SKM-1 treated with dmso at 0.1 percent for 144 hours (cell line): ENCODE data around the gene FER.
A peak's percentile ranks its signal among the peaks of the same experiment; 100 is the strongest.
"Not testable (repeated sequence)": the region's sequence is repeated elsewhere in the genome, so short reads cannot be mapped to it uniquely, and the experiment has no call there.

Experiments
- DNase-seq: peaks from one replicate; lab custom pipeline; 2025; ENCODE audit not compliant: unreplicated experiment; lab: John Stamatoyannopoulos, UW

Gene FER

GRCh38 chr5:108743846-108744245 is 3.9 kb upstream of the FER start:
- DNase-seq: no peak

- DNase-seq: no peak
Observed at GRCh38 chr5:108747111-108747773, 455 bp upstream of the FER start.

DNA sequence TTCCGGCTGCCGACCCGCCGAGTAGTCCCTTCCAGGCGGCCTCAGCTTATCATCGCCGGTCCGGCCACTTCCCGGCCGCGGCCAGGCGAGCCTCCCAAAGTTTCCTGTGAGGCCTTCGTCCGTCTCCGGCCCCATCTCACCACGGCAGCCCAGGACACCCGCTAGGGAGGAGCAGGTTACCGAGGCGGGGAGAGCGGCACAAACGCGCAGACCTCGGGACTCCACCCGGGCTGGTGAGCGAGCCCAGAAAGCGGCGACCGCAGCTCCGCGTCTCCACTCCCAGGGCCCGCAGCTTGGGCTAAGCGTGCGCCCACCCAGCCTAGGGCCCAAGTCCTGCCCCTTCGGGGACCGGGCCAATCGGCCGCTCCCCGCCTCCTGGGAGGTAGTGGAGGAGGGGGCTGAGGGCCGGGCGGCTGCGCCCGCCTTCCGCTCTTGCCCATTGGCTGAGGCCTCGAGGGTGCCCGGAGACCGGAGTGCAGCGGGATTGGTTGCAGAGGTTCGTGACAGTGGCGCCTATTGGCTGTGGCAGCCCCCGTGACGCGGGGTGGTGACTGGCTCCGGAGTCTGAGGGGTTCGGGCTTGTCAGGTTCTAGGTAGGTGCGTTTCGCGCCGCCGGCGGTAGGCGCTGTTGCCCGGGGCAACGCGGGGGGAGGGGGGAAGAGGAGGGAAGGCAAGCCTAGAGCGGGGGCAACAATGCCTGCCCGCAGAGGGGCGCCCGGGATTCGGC is 867 bp downstream of the FER start:
- DNase-seq: peak; percentile 96

DNA sequence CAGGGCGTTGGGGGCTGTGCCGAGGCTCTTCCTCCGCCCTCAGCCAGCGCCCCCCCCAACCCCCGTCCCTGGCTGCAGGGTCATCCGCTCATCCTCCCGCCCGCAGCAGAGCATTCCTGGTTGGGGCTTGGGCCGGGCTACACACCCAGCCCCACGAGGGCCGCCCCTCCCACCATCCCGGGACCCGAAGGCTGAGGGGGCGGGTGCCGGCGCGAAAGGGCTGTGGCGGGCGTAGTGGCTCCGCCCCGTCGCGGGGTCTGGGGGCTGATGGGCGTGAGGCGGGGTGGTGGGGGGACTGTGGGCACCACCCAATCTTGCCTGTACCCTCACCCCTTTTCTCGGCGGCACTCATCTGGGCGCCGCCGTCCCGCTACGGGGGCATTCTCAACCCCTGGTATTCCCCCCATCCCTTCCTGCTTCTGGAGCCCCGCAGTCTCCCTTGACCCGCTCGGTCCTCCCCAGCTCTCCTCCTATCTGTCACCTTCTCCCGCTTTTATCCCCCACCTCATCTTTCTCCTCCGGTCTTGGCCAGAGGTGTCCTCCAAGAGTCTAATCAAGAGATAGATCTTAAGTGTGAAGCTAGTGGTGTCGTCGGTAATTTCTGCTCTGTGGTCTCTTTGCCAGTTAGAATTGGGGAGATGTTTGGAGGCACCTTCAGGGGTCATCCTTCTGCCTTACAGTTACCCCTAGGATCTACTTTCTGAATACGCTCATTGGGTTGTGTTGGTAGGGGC is 1.6 kb downstream of the FER start:
- DNase-seq: peak; percentile 56

DNA sequence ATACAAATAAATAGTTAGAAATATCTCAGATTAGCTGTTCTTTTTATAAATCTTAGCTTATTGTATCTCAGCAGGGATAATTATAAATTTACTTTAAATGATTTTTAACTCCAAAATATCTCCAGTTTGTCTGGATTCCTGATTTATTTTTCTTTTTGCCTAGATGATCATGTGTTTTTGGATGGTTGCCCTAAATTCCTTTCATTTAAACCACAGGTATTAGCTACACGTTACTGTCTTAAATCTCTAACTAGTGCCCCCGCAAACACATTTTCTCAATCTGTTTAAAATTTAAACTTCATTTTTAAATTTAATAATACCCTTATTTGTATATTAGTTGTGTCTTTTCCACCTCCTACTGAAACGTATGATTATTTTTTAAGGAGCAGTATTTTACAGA is 5.6 kb downstream of the FER start:
- DNase-seq: no peak

DNA sequence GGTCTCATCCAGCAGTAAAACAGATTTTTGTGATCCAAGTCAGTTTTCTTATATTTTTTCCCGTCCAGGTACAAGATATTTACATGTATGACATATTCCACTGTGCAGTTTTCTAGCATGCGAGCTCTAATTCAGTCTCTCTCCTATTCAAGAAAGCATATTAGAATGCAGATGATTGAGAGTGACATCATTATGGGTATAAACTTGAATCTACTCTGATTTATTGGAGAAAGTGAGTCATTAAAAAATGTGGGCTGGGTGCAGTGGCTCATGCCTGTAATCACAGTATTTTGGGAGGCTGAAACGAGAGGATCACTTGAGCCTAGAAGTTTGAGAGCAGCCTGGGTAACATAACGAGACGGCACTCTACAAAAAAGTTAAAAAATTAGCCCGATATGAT is 6.2 kb downstream of the FER start:
- no peak for DNase-seq

DNA sequence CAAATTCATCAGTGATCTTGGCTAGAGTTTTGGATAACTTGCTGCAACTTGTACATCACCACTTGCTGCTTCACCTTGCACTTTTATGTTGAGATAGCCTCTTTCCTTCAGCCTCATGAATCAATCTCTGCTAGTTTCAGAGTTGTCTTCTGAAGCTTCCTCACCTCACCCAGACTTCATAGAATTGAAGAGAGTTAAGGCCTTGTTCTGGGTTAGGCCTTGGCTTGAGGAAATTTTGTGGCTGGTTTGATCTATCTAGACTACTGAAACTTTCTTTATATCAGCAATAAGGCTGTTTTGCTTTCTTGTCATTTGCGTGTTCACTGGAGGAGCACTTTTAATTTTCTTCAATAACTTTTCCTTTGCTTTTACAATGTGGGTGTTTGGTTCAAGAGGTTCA is 12.8 kb downstream of the FER start:
- DNase-seq: no peak

DNA sequence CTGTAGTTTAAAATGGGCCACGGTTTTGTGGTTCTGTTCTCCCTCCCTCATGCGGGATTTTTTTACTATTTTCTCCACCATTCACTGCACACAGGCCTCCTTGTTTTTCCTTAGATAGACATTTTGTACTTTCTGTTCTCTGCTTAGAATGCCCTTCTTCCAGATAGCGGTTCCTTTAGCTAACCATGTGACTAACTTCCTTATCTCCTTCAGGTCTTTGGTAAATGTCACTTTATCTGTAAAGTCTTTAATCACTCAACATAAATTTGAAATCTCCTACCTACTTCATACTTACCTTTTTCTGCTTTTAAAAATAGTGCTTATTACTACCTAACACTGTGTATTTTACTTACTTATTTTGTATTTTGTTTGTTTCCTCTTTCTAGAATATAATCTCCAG is 15.0 kb downstream of the FER start:
- no peak for DNase-seq

- DNase-seq: no peak
Observed at GRCh38 chr5:108763222-108763916, 15.7 kb downstream of the FER start.

DNA sequence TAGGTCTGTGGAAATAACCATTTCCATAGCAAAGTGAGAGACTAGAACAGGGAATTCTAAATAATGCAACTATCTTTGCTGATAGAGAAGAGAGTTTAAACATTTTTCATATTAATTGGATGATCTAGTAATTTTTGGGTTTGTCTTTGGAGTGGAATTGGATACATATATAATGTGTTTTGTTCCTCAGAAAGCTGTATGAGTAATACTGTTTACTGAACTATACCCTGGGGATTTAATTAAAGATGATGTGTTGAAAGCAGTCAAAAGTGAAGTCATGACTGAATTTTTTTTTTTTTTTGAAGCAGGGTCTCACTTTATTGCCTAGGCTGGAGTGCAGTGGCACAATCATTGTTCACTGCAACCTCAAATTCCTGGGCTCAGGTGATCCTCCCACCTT is 17.9 kb downstream of the FER start:
- no peak for DNase-seq

- not testable (repeated sequence) for DNase-seq
Observed at GRCh38 chr5:108766916-108767315, 19.2 kb downstream of the FER start.

- no peak for DNase-seq
Observed at GRCh38 chr5:108769352-108769751, 21.7 kb downstream of the FER start.

DNA sequence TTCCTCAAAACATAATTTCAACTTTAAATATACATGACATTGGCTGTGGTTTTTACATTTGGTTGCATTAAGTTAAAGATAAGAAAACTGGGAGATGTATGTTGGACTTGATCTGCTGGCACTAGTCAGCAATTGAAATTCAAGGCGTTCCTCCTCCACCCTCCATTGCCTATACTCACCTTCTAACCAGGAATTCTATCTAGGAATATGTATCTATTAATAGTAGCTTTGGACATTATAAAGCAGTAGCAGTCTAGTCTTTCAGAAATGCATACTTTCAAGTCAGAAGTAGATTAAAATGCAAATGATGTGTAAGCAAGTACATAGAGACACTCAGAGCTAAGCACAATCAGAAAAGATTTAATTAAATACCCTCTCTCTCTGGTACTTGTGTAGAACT is 24.9 kb downstream of the FER start:
- DNase-seq: no peak

GRCh38 chr5:108773330-108773729 is 25.6 kb downstream of the FER start:
- DNase-seq: no peak

DNA sequence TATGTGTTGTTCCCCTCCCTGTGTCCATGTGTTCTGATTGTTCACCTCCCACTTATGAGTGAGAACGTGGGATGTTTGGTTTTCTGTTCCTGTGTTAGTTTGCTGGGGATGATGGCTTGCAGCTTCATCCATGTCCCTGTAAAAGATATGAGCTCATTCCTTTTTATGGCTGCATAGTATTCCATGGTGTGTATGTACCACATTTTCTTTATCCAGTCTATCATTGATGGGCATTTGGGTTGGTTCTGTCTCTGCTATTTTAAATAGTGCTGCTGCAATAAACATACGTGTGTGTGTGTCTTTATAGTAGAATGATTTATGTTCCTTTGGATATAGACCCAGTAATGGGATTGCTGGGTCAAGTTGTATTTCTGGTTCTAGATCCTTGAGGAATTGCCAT is 26.4 kb downstream of the FER start:
- DNase-seq: not testable (repeated sequence)

GRCh38 chr5:108777582-108777981 is 29.9 kb downstream of the FER start:
- not testable (repeated sequence) for DNase-seq

DNA sequence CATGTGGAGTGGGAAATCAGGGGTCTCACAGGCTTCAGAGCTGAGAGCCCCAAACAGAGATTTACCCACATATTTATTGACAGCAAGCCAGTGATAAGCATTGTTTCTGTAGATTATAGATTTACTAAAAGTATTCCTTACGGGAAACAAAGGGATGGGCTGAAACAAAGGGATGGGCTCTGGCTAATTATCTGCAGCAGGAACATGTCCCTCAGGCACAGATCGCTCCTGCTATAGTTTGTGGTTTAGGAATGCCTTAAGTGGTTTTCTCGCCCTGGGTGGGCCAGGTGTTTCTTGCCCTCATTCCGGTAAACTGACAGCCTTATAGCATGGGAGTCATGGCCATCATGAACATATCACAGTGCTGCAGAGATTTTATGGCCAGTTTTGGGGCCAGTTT is 36.9 kb downstream of the FER start:
- not testable (repeated sequence) for DNase-seq

DNA sequence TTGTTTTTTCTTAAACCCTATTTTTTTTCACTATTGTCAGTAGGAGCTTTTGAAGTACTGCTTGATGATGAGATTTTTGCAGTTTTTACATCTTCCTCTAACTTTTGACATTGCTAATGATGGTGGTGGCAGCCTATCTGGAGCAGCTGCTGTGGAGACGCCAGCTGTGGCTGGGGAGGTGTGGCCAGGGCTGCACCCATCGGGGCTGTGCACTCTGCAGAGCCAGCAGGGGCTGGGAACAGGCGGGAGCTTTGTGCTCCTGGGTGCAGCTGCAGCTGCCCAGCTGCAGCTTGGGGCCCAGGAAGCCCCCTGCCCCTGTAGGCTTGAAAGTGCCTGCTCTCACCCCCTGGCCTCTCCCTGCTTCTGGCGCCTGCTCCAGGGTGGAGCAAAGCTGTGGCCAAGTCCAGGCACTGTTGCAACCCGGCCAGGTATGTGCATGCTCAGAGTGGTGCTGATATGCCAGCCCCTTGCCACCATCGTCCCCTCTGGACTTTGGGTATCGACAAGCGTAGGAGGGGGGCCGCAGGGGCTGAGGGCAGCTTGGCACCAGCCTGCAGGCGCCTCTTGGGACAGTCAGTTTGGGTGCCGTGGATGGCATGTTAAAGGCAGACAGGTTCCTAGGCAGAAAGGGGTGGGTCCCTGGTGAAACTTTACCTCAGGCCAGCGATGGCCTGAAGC is 39.2 kb downstream of the FER start:
- DNase-seq: no peak

DNA sequence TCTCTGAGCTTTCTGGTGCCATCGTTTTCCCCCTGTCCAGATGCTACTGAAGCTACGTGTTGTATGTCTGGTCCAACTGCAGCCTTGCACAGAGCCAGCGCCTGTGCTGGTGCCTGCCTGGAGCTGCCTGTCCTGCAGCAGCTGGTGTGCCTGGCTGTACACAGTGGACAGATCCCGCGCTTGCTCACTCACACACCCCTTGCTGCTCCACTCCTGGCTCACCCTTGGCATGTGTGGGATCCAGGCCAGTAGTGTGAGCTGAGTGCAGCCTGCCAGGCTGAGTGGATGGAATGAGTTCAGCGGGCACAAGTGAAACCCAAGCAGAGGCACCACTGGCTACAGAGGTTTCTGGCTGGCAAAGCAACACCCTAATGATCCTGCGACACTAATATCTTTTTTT is 40.4 kb downstream of the FER start:
- DNase-seq: no peak

GRCh38 chr5:108793207-108793606 is 45.5 kb downstream of the FER start:
- no peak for DNase-seq

DNA sequence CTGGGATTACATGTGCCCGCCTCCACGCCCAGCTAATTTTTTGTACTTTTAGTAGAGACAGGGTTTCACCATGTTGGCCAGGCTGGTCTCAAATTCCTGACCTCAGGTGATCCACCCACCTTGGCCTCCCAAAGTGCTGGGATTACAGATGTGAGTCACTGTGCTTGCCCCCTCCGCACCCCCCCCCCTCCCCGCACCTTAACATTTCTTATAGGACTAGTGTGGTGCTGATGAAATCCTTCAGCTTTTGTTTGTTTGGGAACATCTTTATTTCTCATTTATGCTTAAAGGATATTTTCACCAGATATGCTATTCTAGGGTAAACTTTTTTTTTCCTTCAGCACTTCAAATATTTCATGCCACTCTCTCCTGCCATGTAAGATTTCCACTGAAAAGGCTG is 46.7 kb downstream of the FER start:
- not testable (repeated sequence) for DNase-seq
